Omental fat pad (tissue), 4 donors: ENCODE results near the gene HMCN1. TPM values are rescaled to one million over a fixed set of nuclear protein-coding genes. Genes with fewer than 3 reads are reported as not detected.
A peak's percentile ranks its signal among the peaks of the same experiment; 100 is the strongest.

ENCODE experiments used
- ATAC-seq: fragments of 150-250 bp; one replicate; pipeline ENCODE4 v1.9.1; 2016; ENCODE audit warnings: mild to moderate bottlenecking, moderate library complexity; ENCODE audit not compliant: low FRiP score
- DNase-seq: peaks from one replicate; pipeline ENCODE4 v3.0.0-alpha.2; 2019; ENCODE audit warnings: low spot score
- total RNA-seq, 4 donors: library from RNA; depleted of rRNA; stranded (reverse); fragments of >200 nt; gene quantifications; one replicate each; pipeline ENCODE4 v1.1.0, GENCODE V29; 2016
- TF ChIP-seq, protein P1 (sequence below), 3 donors: fragments of 450-650 bp; IDR thresholded peaks; one replicate each; pipeline ENCODE4 v1.5.1; 2016 to 2017; ENCODE audit warnings: antibody characterized with exemption in 3 of 3, mild to moderate bottlenecking in 3 of 3, moderate library complexity in 2 of 3

Gene HMCN1
- total RNA-seq = 10 to 100 TPM in 3 of 4 donors, 1 to 10 TPM in 1; 5.2 to 45.9 (median 12.7) TPM

DNA sequence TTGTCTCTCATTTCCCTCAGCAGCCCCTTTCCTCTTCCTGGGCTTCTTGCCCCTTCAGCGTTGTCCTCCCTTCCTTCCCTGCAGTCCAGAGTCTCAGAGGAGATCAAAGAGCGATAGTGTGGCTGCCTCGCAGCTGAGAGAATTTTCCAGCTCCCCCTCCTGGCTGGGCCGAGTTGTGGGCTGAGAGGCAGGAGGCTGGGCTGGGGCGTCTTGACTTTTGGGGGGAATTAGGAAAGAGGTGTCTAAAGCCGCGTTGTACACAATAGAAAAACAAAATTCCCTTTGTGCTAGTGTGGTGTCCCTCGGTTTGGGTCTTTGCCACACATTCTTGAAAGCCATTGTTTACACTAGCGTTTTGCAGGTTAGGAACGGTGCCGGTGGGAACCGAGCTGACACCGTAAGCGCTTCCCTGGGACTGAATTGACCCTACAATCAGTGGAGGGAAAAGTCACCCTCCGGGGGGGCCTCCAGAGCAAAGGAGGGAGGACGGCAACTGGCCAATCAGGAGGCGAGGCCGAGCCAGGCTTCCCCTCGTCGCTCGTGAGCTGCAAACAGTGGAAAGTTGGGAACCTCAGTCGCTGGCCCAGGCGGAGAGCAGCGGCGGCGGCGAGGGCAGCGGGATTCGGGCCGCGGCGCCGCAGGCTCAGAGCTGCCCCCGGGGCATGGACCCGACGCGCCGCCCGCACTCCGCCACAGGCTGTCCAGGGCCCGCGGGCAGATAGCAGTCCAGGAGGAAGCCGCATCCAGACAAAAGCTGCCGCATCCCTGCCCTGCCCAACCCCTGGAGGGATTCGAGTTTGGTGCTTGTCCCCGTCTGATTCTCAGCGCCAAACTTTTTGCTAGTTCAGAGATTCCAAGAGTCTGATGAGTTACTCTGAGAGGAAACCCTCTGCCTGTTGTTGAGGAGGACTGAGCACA, at the start of gene HMCN1:
HMCN1 (plus strand) TSS at position 574 of the 918 bp plus-strand sequence. CDS start 389 bp downstream, outside the sequence.
- TF ChIP-seq, protein P1, sequence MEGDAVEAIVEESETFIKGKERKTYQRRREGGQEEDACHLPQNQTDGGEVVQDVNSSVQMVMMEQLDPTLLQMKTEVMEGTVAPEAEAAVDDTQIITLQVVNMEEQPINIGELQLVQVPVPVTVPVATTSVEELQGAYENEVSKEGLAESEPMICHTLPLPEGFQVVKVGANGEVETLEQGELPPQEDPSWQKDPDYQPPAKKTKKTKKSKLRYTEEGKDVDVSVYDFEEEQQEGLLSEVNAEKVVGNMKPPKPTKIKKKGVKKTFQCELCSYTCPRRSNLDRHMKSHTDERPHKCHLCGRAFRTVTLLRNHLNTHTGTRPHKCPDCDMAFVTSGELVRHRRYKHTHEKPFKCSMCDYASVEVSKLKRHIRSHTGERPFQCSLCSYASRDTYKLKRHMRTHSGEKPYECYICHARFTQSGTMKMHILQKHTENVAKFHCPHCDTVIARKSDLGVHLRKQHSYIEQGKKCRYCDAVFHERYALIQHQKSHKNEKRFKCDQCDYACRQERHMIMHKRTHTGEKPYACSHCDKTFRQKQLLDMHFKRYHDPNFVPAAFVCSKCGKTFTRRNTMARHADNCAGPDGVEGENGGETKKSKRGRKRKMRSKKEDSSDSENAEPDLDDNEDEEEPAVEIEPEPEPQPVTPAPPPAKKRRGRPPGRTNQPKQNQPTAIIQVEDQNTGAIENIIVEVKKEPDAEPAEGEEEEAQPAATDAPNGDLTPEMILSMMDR (IDR thresholded peaks at IDR 0.05) = no peak
- DNase-seq (peak; percentile 26), ATAC-seq (peak; percentile 78)

DNA sequence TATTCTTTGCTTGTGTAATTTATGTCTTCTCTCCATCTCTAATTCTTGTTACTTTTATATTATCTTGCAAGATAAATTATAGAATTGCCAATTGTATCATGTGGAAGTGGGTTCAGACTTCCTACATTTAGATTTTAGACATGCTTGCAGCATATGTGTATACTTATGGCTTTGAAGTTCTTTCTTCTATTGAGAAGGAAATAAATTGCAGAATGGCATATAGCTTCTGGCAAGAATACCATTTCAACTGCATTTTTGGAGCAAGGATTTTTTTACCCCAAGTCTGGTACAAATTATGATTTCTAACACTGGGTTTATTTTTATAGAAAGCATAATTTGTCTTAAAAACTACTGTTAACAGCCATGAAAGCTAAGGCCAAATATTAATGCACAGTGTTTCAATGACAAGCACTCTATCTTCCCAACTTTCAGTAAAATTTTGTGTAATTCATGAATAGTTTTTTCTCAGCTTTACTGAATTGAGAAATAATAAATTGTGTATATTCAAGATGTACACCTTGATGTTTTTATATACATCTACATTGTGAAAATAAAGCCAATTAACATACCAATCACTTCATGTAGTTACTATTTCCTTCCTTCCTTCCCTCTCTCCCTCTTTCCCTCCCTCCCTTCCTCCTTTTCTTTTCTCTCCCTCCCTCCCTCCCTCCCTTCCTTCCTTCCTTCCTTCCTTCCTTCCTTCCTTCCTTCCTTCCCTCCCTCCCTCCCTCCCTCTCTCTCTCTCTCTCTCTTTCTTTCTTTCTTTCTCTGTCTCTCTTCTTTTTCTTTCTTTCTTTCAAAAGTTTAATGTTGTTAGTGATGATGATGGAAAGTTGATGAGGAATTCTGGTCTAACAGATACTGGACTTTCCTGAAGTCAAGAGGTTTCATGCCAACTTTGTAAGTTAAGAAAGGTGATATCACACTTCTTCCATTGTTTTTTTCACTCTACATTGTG, 47.1 kb upstream of the HMCN1 start:
- TF ChIP-seq, protein P1 (IDR thresholded peaks at IDR 0.05) = no peak
- DNase-seq (no peak), ATAC-seq (no peak)

DNA sequence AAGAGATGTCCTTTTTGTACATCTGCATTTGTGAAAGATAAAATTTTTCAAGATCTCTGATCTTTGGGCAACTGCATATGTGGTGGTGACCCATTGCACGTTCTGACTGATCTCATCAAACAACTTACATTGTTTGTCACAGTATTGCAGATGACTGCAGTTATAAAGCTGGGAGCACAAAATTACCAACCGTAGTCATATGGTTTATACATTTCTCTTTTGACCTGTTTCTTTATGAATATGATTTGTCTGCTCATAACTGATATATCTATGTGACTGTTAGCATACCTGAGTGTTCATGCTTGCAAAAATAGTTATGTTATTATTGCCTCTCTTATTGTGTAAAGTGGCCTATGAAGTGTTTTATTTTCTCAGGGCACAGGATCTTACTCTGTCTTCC, 43.7 kb upstream of the HMCN1 start:
- DNase-seq = no peak
- no peak for ATAC-seq
- TF ChIP-seq, protein P1 (IDR thresholded peaks at IDR 0.05) = no peak

DNA sequence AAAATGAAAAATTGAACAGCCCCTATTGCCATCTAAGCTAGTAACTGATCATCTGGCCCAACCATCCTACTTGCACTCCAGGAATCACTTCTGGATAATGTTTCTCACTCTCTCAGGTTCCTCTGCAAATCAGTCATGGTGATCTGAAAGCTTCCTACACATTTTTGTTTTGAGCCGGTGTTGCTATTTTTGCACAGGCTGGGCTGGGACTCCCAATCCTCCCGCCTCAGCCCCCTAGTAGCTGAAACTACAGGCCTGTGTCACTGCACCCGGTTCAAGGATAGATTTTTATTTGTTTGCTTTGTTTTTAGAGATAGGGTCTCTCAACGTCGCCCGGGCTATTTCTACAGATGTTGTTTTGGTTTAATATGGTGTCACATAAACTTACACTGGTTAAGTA, 40.5 kb upstream of the HMCN1 start:
- TF ChIP-seq, protein P1 (IDR thresholded peaks at IDR 0.05) = no peak
- DNase-seq (no peak), ATAC-seq (no peak)

DNA sequence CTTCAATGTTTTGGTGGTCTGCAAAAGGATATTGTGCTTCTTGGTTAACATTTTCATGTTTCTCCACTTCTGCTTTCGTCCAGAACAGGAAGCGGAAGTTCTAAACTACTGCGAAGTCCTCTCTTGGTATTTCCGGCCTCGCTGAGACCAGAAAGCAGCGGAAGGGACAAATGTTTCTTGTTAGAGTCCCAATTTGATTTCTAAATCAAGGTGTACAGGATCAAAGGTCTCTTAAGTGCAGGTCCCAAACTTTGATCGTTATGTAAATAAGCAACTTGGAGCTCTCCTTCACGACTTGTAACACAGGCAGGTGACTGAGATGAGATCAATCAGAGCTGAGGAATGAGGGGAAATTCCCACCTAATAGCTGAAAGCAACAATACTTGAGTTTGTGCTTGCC, 40.1 kb upstream of the HMCN1 start:
- no peak for DNase-seq
- ATAC-seq = no peak
- TF ChIP-seq, protein P1 (IDR thresholded peaks at IDR 0.05) = no peak

DNA sequence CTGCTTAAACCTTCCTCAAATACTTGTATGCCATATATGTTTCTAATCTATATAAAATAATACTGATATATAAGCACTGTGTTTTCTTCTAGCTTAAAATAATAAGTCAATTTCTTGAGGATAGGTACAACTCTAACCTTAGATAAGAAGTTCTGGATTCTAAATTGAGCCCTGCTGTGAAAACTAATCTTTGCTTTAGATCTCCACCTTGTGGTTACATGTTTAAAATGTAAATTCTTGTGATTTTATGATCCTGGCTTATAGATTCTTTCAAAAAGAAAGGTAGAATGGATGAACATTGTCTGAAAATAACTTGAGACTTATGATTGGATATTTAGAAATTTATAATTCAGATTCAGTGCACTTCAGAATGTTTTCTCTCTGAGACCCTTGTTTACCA, 38.9 kb upstream of the HMCN1 start:
- ATAC-seq = no peak
- DNase-seq = no peak
- TF ChIP-seq, protein P1 (IDR thresholded peaks at IDR 0.05) = no peak
